HG02981 (cell line): ENCODE measurements around the gene GLT8D1.

Source experiments
- ATAC-seq: cut with Tn5 transposase; IDR thresholded peaks from one replicate; pipeline ENCODE4 v1.9.1; 2021; ENCODE audit warnings: mild to moderate bottlenecking, moderate library complexity; ENCODE audit not compliant: unreplicated experiment

The GLT8D1 gene

DNA sequence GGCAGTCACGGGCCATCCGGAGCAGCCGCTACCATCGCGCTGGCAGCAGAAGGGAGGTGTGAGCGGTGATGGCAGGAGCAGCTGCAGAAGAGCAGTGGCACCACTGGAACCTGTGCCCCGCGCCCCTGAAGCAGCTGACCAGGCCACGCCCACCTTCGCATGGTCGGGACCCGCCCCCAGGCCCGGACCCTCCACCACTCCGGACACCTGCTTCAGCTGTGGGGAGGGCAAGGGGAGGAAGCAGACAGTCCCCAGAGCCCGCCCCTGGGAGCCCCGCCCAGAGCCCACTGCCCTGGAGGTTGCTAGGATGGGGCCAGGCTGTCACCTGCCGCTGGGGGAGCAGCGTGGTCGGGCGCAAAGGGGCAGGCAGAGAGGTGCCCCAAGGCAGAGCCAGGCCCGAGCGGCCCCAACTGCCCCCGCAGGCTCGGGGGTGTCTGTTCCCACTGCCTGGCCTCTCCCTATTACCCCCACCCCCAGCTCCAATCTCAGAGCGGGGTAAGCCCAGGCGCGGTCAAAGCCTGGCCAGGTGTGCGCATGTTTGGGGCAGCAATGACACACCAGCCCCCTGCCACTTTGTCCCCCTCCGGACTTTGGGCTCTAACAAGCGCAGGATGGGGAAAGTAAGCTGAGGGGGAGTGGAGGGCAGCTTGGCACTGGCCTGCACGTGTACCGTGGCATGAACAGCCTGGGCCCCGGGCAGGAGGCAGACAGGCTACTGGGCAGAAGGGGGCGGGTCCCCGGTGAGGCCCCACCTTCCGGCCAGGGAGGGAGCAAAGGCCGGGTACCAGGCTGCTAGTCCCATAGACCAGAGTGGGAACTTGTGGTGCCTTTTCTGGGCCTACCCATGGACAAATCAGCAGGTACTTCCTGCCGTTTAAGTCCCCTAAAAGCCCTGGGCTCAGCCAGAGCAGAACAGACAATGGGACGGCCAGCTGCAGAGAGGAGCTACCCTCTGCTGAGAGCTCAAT lies 9.0 kb upstream of the GLT8D1 start:
- ATAC-seq: no peak

DNA sequence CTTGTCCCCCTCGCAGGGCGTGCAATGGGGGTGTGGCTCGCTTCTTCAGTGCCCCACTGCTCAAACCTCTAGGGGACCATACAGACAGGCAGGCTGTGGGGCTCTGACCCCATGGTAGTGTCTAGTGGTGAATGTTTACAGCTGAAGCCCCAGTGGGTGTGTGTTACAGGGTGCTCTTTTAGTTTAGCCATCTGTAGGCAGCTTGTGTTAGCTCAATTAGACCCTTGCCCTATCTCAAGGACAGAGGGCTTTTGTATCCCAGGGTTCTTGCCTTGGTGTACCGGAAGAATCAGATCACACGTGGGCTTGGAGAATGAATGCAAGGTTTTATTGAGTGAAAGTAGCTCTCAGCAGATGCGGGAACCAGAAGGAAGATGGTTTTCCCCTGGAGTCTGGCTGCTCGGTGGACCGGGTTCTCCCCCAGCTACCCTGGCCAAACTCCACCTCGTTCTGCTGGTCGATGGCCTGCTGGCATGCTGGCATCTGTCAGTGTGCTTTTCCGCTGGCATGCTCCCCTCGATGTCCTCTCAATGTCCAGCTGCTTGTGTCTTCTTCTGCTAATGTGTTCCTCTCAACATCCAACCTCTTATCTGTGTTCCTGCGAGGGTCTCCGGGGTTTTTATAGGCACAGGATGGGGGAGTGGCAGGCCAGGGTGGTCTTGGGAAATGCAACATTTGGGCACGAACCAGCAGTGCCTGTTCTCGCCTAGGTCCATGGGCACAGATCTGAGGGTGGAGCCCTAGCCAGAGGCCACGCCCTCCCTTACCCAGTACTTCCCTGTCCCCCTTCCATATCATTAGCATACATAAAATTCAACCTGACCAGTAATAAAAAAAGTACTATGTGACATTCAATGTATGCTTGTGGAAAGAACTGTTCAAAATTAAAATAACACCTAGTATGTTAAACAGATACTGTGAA lies 7.0 kb upstream of the GLT8D1 start:
- no peak for ATAC-seq

DNA sequence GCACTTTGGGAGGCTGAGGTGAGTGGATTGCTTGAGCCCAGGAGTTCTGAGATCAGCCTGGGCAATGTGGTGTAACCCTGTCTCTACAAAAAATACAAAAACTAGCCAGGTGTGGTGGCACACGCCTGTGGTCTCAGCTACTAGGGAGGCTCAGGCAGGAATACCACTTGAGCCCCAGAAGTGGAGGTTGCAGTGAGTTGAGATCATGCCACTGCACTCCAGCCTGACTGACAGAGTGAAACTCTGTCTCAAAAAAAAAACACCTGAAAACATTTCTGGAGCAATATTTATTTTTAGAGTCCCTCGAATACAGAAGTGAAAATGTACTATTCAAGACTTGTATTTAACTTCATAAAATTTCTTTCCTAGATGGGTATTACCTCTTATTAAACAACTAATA lies 4.9 kb upstream of the GLT8D1 start:
- no peak for ATAC-seq

DNA sequence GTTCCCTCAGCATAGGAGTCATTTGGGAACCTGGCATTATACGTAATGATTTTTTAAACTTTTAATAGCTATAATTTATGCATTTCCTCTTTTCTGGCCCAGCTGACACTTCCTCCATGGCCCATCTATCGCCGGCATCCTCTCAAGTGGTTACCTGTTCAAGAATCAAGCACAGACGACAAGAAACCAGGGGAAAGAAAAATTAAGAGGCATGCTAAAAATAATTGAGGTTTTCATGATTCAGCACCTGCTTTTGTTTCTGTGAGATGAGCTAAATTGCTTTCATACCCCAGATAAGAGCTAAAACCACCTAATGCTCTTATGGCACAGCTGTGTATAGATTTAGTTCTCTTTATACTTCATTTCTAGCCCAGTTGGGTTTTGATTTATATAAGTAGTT lies 2.0 kb upstream of the GLT8D1 start:
- ATAC-seq: no peak

DNA sequence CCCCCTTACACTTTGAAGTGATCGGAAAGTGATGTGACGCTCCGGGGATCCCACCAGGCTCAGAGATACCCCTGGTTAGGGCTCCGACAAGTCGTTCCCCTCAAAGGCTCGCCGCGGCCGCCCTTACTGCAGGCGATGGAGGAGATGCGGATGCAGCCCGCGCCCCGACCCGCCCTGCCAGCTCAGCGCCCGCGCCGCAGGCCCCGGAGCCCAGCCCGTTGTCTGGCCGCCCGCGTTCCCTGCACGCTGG lies 228 bp downstream of the GLT8D1 start:
- no peak for ATAC-seq

GRCh38 chr3:52704611-52705437 lies 767 bp downstream of the GLT8D1 start:
- ATAC-seq: no peak

- ATAC-seq: no peak
Measured at GRCh38 chr3:52703341-52703740, 2.2 kb downstream of the GLT8D1 start.

DNA sequence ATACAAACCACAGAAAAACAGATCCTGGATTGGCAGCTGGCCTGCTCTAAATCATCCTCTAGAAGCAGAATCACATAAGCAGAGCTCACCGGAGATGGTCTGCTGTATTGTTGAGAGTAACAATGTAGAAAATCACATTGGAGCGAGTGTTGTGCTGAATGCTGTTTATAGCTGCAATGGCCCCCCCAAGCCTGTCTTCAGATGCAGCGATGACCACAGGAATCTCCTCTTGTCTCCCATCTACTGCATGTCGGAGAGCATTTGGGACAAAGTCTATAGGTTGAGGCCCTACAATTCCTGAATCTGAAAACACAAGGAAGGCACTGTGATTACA lies 8.0 kb downstream of the GLT8D1 start:
- no peak for ATAC-seq

DNA sequence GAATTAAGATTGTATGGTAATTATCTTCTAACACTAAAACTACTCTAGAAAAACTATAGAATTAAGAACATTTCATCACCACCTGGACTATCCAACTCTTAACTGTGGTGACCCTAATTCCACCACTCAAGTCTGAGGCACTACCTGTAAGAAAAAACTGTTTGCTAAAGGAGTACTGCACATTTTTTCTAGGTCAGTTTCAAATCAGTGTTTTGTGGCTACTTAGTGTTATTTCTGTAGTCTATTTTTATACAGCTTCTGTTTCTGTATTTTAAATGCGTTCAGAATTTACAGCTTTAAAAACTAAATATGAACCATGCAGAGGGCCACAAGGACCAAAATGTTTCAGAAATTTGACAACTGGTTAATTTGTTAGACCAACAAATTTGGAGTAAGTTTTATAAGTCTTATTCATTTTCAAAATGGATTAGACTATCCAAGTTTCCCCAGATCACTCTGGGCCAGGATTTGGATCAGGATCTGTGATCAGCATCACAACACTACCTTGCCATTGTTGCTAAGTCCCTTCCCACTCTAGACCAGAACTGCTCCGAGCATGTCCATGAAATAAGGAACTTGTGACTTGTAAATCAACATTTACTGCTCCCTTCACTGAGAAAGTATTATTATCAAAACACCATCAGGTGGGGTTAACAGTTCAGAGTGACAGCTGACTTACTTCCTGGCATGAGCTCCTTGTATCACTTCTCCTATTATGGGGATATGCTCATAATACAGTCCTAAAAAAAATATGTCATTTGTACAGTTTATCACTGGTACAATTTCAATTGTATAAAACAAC lies 8.6 kb downstream of the GLT8D1 start:
- no peak for ATAC-seq

- no peak for ATAC-seq
Measured at GRCh38 chr3:52695798-52696671, 9.6 kb downstream of the GLT8D1 start.

GRCh38 chr3:52694528-52695189 lies 10.9 kb downstream of the GLT8D1 start:
- no peak for ATAC-seq

- no peak for ATAC-seq
Measured at GRCh38 chr3:52693071-52693470, 12.5 kb downstream of the GLT8D1 start.

- no peak for ATAC-seq
Measured at GRCh38 chr3:52690560-52690959, 15.0 kb downstream of the GLT8D1 start.

DNA sequence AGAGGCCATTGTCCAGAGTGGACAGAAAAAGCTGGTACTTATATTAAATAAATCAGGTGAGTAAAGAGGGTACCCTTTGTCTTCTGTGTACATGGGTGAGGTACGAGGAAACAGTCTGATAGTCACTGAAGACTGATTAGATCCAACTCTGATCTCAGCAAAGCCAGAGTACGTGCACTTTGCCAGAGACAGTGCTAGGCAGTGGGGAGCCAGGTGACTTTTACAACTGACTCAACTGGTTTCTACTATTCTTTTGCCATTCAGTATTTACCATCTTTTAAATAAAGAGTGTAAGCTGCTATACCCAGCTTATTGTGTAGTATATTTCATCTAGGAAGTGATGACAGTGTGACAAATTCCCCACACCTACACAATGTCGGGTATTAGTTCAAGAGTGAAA lies 16.4 kb downstream of the GLT8D1 start:
- ATAC-seq: no peak

GRCh38 chr3:52688266-52688665 lies 17.3 kb downstream of the GLT8D1 start:
- no peak for ATAC-seq

- peak; percentile 67 for ATAC-seq
Measured at GRCh38 chr3:52685709-52686691, 19.6 kb downstream of the GLT8D1 start, which contains the start of the genes GNL3 and PBRM1. Gene GNL3, plus strand, starts transcription at chr3:52686032. Its CDS starts 61 bp downstream, at chr3:52686093. Gene PBRM1, minus strand, starts transcription at chr3:52685913.

DNA sequence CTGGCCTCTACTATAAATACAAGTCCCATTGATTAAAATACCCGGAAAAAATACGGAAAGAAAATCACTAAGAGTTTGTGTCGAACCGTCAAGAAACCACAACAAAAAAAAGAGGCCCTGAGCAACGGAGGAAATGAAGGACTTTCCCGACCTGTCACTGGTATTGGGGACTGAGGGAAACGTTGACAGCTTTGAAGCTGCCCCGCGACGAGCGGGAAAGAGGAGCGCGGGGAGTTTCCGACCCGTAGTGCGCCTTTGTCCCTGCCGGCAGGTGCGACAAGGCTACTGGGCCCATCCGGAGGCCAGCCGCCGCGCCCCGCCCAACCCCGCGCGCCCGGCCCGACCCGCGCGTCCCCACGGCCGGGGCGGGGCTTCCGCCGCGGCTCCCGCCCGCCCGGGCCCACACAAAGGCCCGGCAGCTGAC lies 20.3 kb downstream of the GLT8D1 start:
- peak; percentile 68 for ATAC-seq

DNA sequence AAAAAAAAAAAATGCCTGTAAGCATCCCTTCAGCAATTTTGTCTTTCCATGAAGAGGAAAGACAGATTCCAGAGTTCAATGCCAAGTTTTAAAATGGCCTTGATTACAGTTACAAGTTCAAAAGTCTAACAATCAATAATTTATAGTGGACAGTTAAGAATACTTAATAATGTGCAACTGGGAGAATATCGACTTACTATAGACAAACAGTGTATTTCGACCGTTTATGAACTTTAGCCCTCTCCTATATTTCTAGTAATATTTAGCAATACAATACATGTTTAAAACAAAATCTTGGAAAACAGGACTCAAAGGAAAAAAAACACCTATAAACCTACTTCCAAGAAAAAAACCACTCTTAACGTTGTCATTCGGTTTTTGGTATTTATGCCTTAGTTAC lies 21.4 kb downstream of the GLT8D1 start:
- ATAC-seq: no peak
